Thyroid gland (tissue), 4 donors: Measurements from ENCODE around the gene TBC1D26. TPM values are rescaled to one million over a fixed set of nuclear protein-coding genes. Genes with fewer than 3 reads are reported as not detected.

Source experiments
- DNase-seq, 2 donors: peaks; one replicate each; pipeline ENCODE4 v3.0.0-alpha.2; 2019
- H3K27ac ChIP-seq, 3 donors: fragments of 200-600 bp; sonication (generic); 1 replicate in 2 of 3; 2 replicates in 1 of 3; pipeline ENCODE4 v1.5.1; 2016 to 2019; ENCODE audit warnings: mild to moderate bottlenecking in 1 of 3, moderate library complexity in 1 of 3
- H3K27me3 ChIP-seq: fragments of 200-600 bp; sonication (generic); one replicate; pipeline ENCODE4 v1.5.1; 2019
- H3K36me3 ChIP-seq, 2 donors: fragments of 200-600 bp; sonication (generic); one replicate each; pipeline ENCODE4 v1.5.1; 2016 to 2019
- H3K4me1 ChIP-seq, 2 donors: fragments of 200-600 bp; sonication (generic); one replicate each; pipeline ENCODE4 v1.5.1; 2017 to 2019
- H3K4me3 ChIP-seq, 3 donors: fragments of 200-600 bp; sonication (generic); replicated peaks in 1 of 3; 1 replicate in 2 of 3; 2 replicates in 1 of 3; pipeline ENCODE4 v1.5.1; 2016; ENCODE audit warnings: mild to moderate bottlenecking in 1 of 3
- H3K9me3 ChIP-seq: fragments of 200-600 bp; sonication (generic); one replicate; pipeline ENCODE4 v1.5.1; 2017
- CTCF ChIP-seq, 6 experiments: fragments of 200-600 bp in 3 of 6; fragments of 450-650 bp in 3 of 6; sonication (generic) in 3 of 6; IDR thresholded peaks; one replicate each; pipeline ENCODE4 v1.5.1; 2016 to 2019; ENCODE audit warnings: antibody characterized with exemption in 6 of 6, mild to moderate bottlenecking in 2 of 6, inconsistent platforms in 1 of 6, moderate library complexity in 1 of 6
- POLR2A ChIP-seq, 2 donors: fragments of 450-650 bp; IDR thresholded peaks; one replicate each; pipeline ENCODE4 v1.6.1; 2017; ENCODE audit warnings: antibody characterized with exemption in 2 of 2, mild to moderate bottlenecking in 2 of 2, moderate library complexity in 1 of 2
- WGBS, 2 donors: methylation state at CpG; one replicate each; pipeline ENCODE4 v1.1.5; 2017; 5-methylcytosine and 5-hydroxymethylcytosine counted together
- intact Hi-C: fragments of 100-400 bp; cut with DNase I; formaldehyde crosslinking; loops from one replicate; pipeline ENCODE4 v1.15.1; 2023
- total RNA-seq, 4 donors: library from RNA; depleted of rRNA; stranded (reverse); fragments of >200 nt; gene quantifications; one replicate each; pipeline ENCODE4 v1.2.3, GENCODE V29; 2016

Gene TBC1D26
- total RNA-seq, 4 donors from 2014 or later, result 0.22 TPM; not detected in 3

- H3K9me3 ChIP-seq, result no peaks in the 10 kb centered on the region
- TF ChIP-seq POLR2A (IDR thresholded peaks at IDR 0.05) (no peak), CTCF (IDR thresholded peaks at IDR 0.05) (no peak)
- H3K4me1 ChIP-seq, result no peaks in the 10 kb centered on the region
- no peak overlapping the region for H3K4me3 ChIP-seq
- intact Hi-C loops, result no loop called here
- DNase-seq, result no peak
- H3K27me3 ChIP-seq, result no peaks in the 10 kb centered on the region
- no peaks in the 10 kb centered on the region for H3K36me3 ChIP-seq
- no peak overlapping the region for H3K27ac ChIP-seq
Observed at GRCh38 chr17:15776871-15777270, 44.8 kb downstream of the TBC1D26 start.

GRCh38 chr17:15777297-15777696 lies 45.2 kb downstream of the TBC1D26 start:
- no peaks in the 10 kb centered on the region for H3K27me3 ChIP-seq
- TF ChIP-seq CTCF (IDR thresholded peaks at IDR 0.05) (no peak), POLR2A (IDR thresholded peaks at IDR 0.05) (no peak)
- H3K36me3 ChIP-seq, result no peaks in the 10 kb centered on the region
- no peaks in the 10 kb centered on the region for H3K4me1 ChIP-seq
- no peak overlapping the region for H3K4me3 ChIP-seq
- DNase-seq, result no peak
- WGBS, 2 donors, result 82 to 93% methylated on average over 1 of the region's 1 CpG
- intact Hi-C loops, result no loop called here
- no peaks in the 10 kb centered on the region for H3K9me3 ChIP-seq
- no peak overlapping the region for H3K27ac ChIP-seq

- TF ChIP-seq CTCF (IDR thresholded peaks at IDR 0.05) (no peak), POLR2A (IDR thresholded peaks at IDR 0.05) (no peak)
- DNase-seq, result no peak
- Histone ChIP-seq H3K4me1 (peaks cover 0 to 3% of the 10 kb centered on the region in 2 donors), H3K27me3 (no peaks in the 10 kb centered on the region), H3K4me3 (no peak overlapping the region), H3K9me3 (no peaks in the 10 kb centered on the region), H3K36me3 (no peaks in the 10 kb centered on the region), H3K27ac (no peak overlapping the region)
- WGBS, 2 donors, result 92 to 93% methylated on average over 4 of the region's 4 CpGs
- intact Hi-C loops, result no loop called here
Observed at GRCh38 chr17:15777717-15778116, 45.6 kb downstream of the TBC1D26 start.

GRCh38 chr17:15779119-15779518 lies 47.0 kb downstream of the TBC1D26 start:
- Histone ChIP-seq H3K27ac (no peak overlapping the region), H3K36me3 (no peaks in the 10 kb centered on the region), H3K27me3 (no peaks in the 10 kb centered on the region), H3K9me3 (no peaks in the 10 kb centered on the region), H3K4me3 (no peak overlapping the region), H3K4me1 (peaks cover 0 to 4% of the 10 kb centered on the region in 2 donors)
- TF ChIP-seq CTCF (IDR thresholded peaks at IDR 0.05) (no peak), POLR2A (IDR thresholded peaks at IDR 0.05) (no peak)
- 90 to 92% methylated on average over 1 of the region's 1 CpG for WGBS, 2 donors
- intact Hi-C loops, result no loop called here
- no peak for DNase-seq

- intact Hi-C loops, result no loop called here
- TF ChIP-seq POLR2A (IDR thresholded peaks at IDR 0.05) (no peak), CTCF (IDR thresholded peaks at IDR 0.05) (no peak)
- H3K27me3 ChIP-seq, result no peaks in the 10 kb centered on the region
Observed at GRCh38 chr17:15780188-15780587, 48.1 kb downstream of the TBC1D26 start.

More at GRCh38 chr17:15780188-15780587, 48.1 kb downstream of the TBC1D26 start:
- no peak for DNase-seq
- Histone ChIP-seq H3K27ac (no peak overlapping the region), H3K4me3 (no peak overlapping the region), H3K36me3 (no peaks in the 10 kb centered on the region), H3K4me1 (peaks cover 0 to 4% of the 10 kb centered on the region in 2 donors), H3K9me3 (no peaks in the 10 kb centered on the region)
